OCI-LY3 (cell line): ENCODE measurements around the gene SPACA6.

Source experiments
- H2AFZ ChIP-seq: fragments of 200-600, 300-600 bp; shearing (Covaris generic); 2 replicates; pipeline ENCODE4 v1.6.0; 2014; ENCODE audit warnings: antibody characterized with exemption, low read depth, low read length
- H3K27ac ChIP-seq: fragments of 200-600, 300-600 bp; sonication (generic); 2 replicates; pipeline ENCODE4 v1.5.1; 2014; ENCODE audit warnings: mild to moderate bottlenecking, low read length, moderate library complexity, mixed read lengths
- H3K27me3 ChIP-seq: fragments of 200-600, 300-600 bp; sonication (generic); 2 replicates; pipeline ENCODE4 v1.6.1; 2014; ENCODE audit warnings: low read depth, low read length, mixed read lengths
- H3K36me3 ChIP-seq: fragments of 200-600, 300-600 bp; sonication (generic); replicated peaks from 2 replicates; pipeline ENCODE3; 2014; ENCODE audit warnings: low read depth, low read length, mixed read lengths
- H3K4me1 ChIP-seq: fragments of 300-600, 200-600 bp; sonication (generic); 2 replicates; pipeline ENCODE4 v1.6.1; 2014; ENCODE audit warnings: low read length, mixed read lengths
- H3K4me2 ChIP-seq: fragments of 200-600, 300-600 bp; sonication (generic); 2 replicates; pipeline ENCODE4 v1.6.1; 2014; ENCODE audit warnings: low read length, mixed read lengths
- H3K4me3 ChIP-seq: fragments of 300-600, 200-600 bp; sonication (generic); 2 replicates; pipeline ENCODE4 v1.5.1; 2014; ENCODE audit warnings: antibody characterized with exemption, mild to moderate bottlenecking, low read length, moderate library complexity
- H3K79me2 ChIP-seq: fragments of 300-600, 200-600 bp; shearing (Covaris generic); 2 replicates; pipeline ENCODE4 v1.6.1; 2014; ENCODE audit warnings: mild to moderate bottlenecking, low read length, mixed read lengths
- H3K9ac ChIP-seq: fragments of 300-600, 200-600 bp; shearing (Covaris generic); 2 replicates; pipeline ENCODE4 v1.6.0; 2014; ENCODE audit warnings: mild to moderate bottlenecking, low read length, moderate library complexity
- H3K9me3 ChIP-seq: fragments of 200-600, 300-600 bp; shearing (Covaris generic); 2 replicates; pipeline ENCODE4 v1.6.1; 2014; ENCODE audit warnings: low read length, mixed read lengths; ENCODE audit not compliant: insufficient read depth
- H4K20me1 ChIP-seq: fragments of 200-600, 300-600 bp; sonication (generic); 2 replicates; pipeline ENCODE4 v1.6.1; 2016; ENCODE audit warnings: low read length, mixed read lengths; ENCODE audit not compliant: insufficient read depth
- EZH2phosphoT487 ChIP-seq: fragments of 200-600 bp; shearing (Covaris generic); IDR thresholded peaks from 2 replicates; pipeline ENCODE4 v1.6.1; 2018; ENCODE audit warnings: antibody characterized with exemption, mixed run types, low read depth
- TF ChIP-seq, protein P1 (sequence below): fragments of 200-600, 300-600 bp; sonication (generic); IDR thresholded peaks from 2 replicates; pipeline ENCODE4 v1.5.1; 2014; ENCODE audit warnings: antibody characterized with exemption, low read length, low read depth

The SPACA6 gene

GRCh38 chr19:51694318-51695085, 1.4 kb downstream of the SPACA6 start:
- Histone ChIP-seq H3K9me3 (no peaks in the 10 kb centered on the region), H2AFZ (no peak overlapping the region), H3K36me3 (no peaks in the 10 kb centered on the region), H3K4me2 (no peak overlapping the region), H4K20me1 (no peaks in the 10 kb centered on the region), H3K9ac (no peak overlapping the region), H3K4me1 (peaks cover 8% of the 10 kb centered on the region; the same call in 1 of the 2 replicates), H3K27me3 (peaks cover 8% of the 10 kb centered on the region; the same call in 1 of the 2 replicates), H3K79me2 (no peaks in the 10 kb centered on the region), H3K27ac (no peak overlapping the region), H3K4me3 (no peak overlapping the region)
- TF ChIP-seq, protein P1, sequence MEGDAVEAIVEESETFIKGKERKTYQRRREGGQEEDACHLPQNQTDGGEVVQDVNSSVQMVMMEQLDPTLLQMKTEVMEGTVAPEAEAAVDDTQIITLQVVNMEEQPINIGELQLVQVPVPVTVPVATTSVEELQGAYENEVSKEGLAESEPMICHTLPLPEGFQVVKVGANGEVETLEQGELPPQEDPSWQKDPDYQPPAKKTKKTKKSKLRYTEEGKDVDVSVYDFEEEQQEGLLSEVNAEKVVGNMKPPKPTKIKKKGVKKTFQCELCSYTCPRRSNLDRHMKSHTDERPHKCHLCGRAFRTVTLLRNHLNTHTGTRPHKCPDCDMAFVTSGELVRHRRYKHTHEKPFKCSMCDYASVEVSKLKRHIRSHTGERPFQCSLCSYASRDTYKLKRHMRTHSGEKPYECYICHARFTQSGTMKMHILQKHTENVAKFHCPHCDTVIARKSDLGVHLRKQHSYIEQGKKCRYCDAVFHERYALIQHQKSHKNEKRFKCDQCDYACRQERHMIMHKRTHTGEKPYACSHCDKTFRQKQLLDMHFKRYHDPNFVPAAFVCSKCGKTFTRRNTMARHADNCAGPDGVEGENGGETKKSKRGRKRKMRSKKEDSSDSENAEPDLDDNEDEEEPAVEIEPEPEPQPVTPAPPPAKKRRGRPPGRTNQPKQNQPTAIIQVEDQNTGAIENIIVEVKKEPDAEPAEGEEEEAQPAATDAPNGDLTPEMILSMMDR = no peak
- no peak for TF ChIP-seq EZH2phosphoT487

- peaks cover 8% of the 10 kb centered on the region; the same call in 1 of the 2 replicates for H3K27me3 ChIP-seq
- H3K9ac ChIP-seq = no peak overlapping the region
- peaks cover 8% of the 10 kb centered on the region; the same call in 1 of the 2 replicates for H3K4me1 ChIP-seq
- no peak overlapping the region for H3K27ac ChIP-seq
- H3K9me3 ChIP-seq = no peaks in the 10 kb centered on the region
- H3K4me2 ChIP-seq = no peak overlapping the region
- TF ChIP-seq, protein P1 = no peak
- no peak for TF ChIP-seq EZH2phosphoT487
- H2AFZ ChIP-seq = no peak overlapping the region
- H4K20me1 ChIP-seq = no peaks in the 10 kb centered on the region
- no peaks in the 10 kb centered on the region for H3K36me3 ChIP-seq
- no peaks in the 10 kb centered on the region for H3K79me2 ChIP-seq
- no peak overlapping the region for H3K4me3 ChIP-seq
Measured at GRCh38 chr19:51695088-51695487, 2.0 kb downstream of the SPACA6 start.

- Histone ChIP-seq H3K4me3 (no peak overlapping the region), H3K36me3 (no peaks in the 10 kb centered on the region), H3K27me3 (peaks cover 8% of the 10 kb centered on the region; the same call in 1 of the 2 replicates), H4K20me1 (no peaks in the 10 kb centered on the region), H3K27ac (no peak overlapping the region), H3K79me2 (no peaks in the 10 kb centered on the region), H2AFZ (no peak overlapping the region), H3K9me3 (no peaks in the 10 kb centered on the region), H3K9ac (no peak overlapping the region), H3K4me2 (no peak overlapping the region), H3K4me1 (peaks cover 4% of the 10 kb centered on the region; the same call in 1 of the 2 replicates)
- TF ChIP-seq, protein P1 = no peak
- no peak for TF ChIP-seq EZH2phosphoT487
Measured at GRCh38 chr19:51695702-51696315, 2.7 kb downstream of the SPACA6 start.

GRCh38 chr19:51696606-51697005, 3.5 kb downstream of the SPACA6 start:
- no peaks in the 10 kb centered on the region for H4K20me1 ChIP-seq

More at GRCh38 chr19:51696606-51697005, 3.5 kb downstream of the SPACA6 start:
- no peak overlapping the region for H2AFZ ChIP-seq
- H3K9ac ChIP-seq = no peak overlapping the region
- no peaks in the 10 kb centered on the region for H3K4me1 ChIP-seq
- H3K36me3 ChIP-seq = no peaks in the 10 kb centered on the region
- peaks cover 8% of the 10 kb centered on the region; the same call in 1 of the 2 replicates for H3K27me3 ChIP-seq
- no peak overlapping the region for H3K4me2 ChIP-seq
- no peaks in the 10 kb centered on the region for H3K79me2 ChIP-seq
- H3K27ac ChIP-seq = no peak overlapping the region
- H3K9me3 ChIP-seq = no peaks in the 10 kb centered on the region
- H3K4me3 ChIP-seq = no peak overlapping the region
- TF ChIP-seq, protein P1 = no peak
- no peak for TF ChIP-seq EZH2phosphoT487
